ENCODE data around the gene ANGPTL2.

Gene ANGPTL2

GRCh38 chr9:127038531-127038930 is 83.9 kb downstream of the ANGPTL2 start:
- no peak for DNase-seq

All from activated CD4-positive, CD25-positive, alpha-beta regulatory T cell (primary cell).